ENCODE results near the gene GPRC5C.

- no peak for TF ChIP-seq POLR2A (IDR thresholded peaks at IDR 0.05; ENCODE audit: control extremely low read depth in 1 of 2, low read depth in 2 of 2, low read length in 2 of 2)
- TF ChIP-seq CTCF (IDR thresholded peaks at IDR 0.05; ENCODE audit: control extremely low read depth in 1 of 3, insufficient read depth in 1 of 3, low read depth in 1 of 3, low read length in 3 of 3) = no peak
- TF ChIP-seq RFX5 (IDR thresholded peaks at IDR 0.05; ENCODE audit: borderline replicate concordance, low read depth, low read length) = no peak
- TF ChIP-seq ATF3 (IDR thresholded peaks at IDR 0.05; ENCODE audit: insufficient read depth, low read depth, low read length) = no peak
- no peak for TF ChIP-seq BRCA1 (IDR thresholded peaks at IDR 0.05; ENCODE audit: low read depth, low read length)
- TF ChIP-seq SUZ12 (IDR thresholded peaks at IDR 0.05; ENCODE audit: low read length) = no peak
- no peak for TF ChIP-seq TBP (IDR thresholded peaks at IDR 0.05; ENCODE audit: low read depth, low read length)
- TF ChIP-seq BACH1 (IDR thresholded peaks at IDR 0.05; ENCODE audit: low read length) = no peak
Observed at GRCh38 chr17:74481621-74482020, 49.7 kb downstream of the GPRC5C start.
